ENCODE results near the gene GPC6.

The GPC6 gene

GRCh38 chr13:93368296-93368695 lies 141.7 kb downstream of the GPC6 start:
- in situ Hi-C loops (cut with HindIII; ENCODE audit: low sequenced_read_pairs): no loop called here

- in situ Hi-C loops (cut with HindIII; ENCODE audit: low sequenced_read_pairs): no loop called here
Measured at GRCh38 chr13:93368718-93369117, 142.1 kb downstream of the GPC6 start.

GRCh38 chr13:93372856-93373255 lies 146.2 kb downstream of the GPC6 start:
- in situ Hi-C loops (cut with HindIII; ENCODE audit: low sequenced_read_pairs): no loop called here

GRCh38 chr13:93375491-93375890 lies 148.9 kb downstream of the GPC6 start:
- in situ Hi-C loops (cut with HindIII; ENCODE audit: low sequenced_read_pairs): no loop called here

GRCh38 chr13:93377196-93377595 lies 150.6 kb downstream of the GPC6 start:
- in situ Hi-C loops (cut with HindIII; ENCODE audit: low sequenced_read_pairs): no loop called here

GRCh38 chr13:93378184-93378583 lies 151.6 kb downstream of the GPC6 start:
- in situ Hi-C loops (cut with HindIII; ENCODE audit: low sequenced_read_pairs): no loop called here

- in situ Hi-C loops (cut with HindIII; ENCODE audit: low sequenced_read_pairs): no loop called here
Measured at GRCh38 chr13:93386116-93386515, 159.5 kb downstream of the GPC6 start.

- in situ Hi-C loops (cut with HindIII; ENCODE audit: low sequenced_read_pairs): no loop called here
Measured at GRCh38 chr13:93388701-93389100, 162.1 kb downstream of the GPC6 start.

GRCh38 chr13:93397619-93398018 lies 171.0 kb downstream of the GPC6 start:
- in situ Hi-C loops (cut with HindIII; ENCODE audit: low sequenced_read_pairs): no loop called here

GRCh38 chr13:93398167-93399035 lies 171.8 kb downstream of the GPC6 start:
- in situ Hi-C loops (cut with HindIII; ENCODE audit: low sequenced_read_pairs): no loop called here

- in situ Hi-C loops (cut with HindIII; ENCODE audit: low sequenced_read_pairs): no loop called here
Measured at GRCh38 chr13:93399212-93399611, 172.6 kb downstream of the GPC6 start.

- in situ Hi-C loops (cut with HindIII; ENCODE audit: low sequenced_read_pairs): no loop called here
Measured at GRCh38 chr13:93406136-93406535, 179.5 kb downstream of the GPC6 start.

- in situ Hi-C loops (cut with HindIII; ENCODE audit: low sequenced_read_pairs): no loop called here
Measured at GRCh38 chr13:93407551-93407950, 180.9 kb downstream of the GPC6 start.

GRCh38 chr13:93409001-93409400 lies 182.4 kb downstream of the GPC6 start:
- in situ Hi-C loops (cut with HindIII; ENCODE audit: low sequenced_read_pairs): no loop called here

- in situ Hi-C loops (cut with HindIII; ENCODE audit: low sequenced_read_pairs): no loop called here
Measured at GRCh38 chr13:93409816-93410215, 183.2 kb downstream of the GPC6 start.

GRCh38 chr13:93411186-93411680 lies 184.6 kb downstream of the GPC6 start:
- in situ Hi-C loops (cut with HindIII; ENCODE audit: low sequenced_read_pairs): no loop called here

- in situ Hi-C loops (cut with HindIII; ENCODE audit: low sequenced_read_pairs): no loop called here
Measured at GRCh38 chr13:93412676-93413075, 186.1 kb downstream of the GPC6 start.

- in situ Hi-C loops (cut with HindIII; ENCODE audit: low sequenced_read_pairs): no loop called here
Measured at GRCh38 chr13:93413972-93414717, 187.5 kb downstream of the GPC6 start.

GRCh38 chr13:93416736-93417355 lies 190.2 kb downstream of the GPC6 start:
- in situ Hi-C loops (cut with HindIII; ENCODE audit: low sequenced_read_pairs): no loop called here

- in situ Hi-C loops (cut with HindIII; ENCODE audit: low sequenced_read_pairs): no loop called here
Measured at GRCh38 chr13:93418398-93418797, 191.8 kb downstream of the GPC6 start.

GRCh38 chr13:93420206-93420605 lies 193.6 kb downstream of the GPC6 start:
- in situ Hi-C loops (cut with HindIII; ENCODE audit: low sequenced_read_pairs): no loop called here
